ENCODE results near the gene GCC1.

The GCC1 gene

DNA sequence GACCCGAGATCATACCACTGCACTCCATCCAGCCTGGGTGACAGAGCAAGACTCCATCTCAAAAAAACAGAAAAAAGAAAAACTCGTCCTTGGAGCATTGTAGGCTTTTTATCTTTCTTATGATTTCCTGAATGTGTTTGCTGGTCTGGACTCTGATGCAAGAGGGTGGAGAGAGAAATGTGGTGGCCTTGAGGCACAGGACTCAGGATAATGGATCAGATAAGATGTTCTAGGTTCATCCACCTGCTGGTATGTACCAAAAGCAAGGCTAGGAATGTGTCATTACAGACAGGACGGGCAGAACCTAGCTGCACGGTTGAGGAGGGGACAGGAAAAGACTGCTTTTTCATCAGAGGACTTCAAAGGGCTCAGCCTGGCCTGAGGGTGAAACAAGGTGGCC lies 33.5 kb downstream of the GCC1 start:
- no peaks in the 10 kb centered on the region for H3K36me3 ChIP-seq (ENCODE audit: insufficient read depth, low read length)
- H4K20me1 ChIP-seq (ENCODE audit: insufficient read depth, low read length, poor library complexity, severe bottlenecking) = no peaks in the 10 kb centered on the region
- no peaks in the 10 kb centered on the region for H3K4me1 ChIP-seq (ENCODE audit: insufficient read depth, low read length, poor library complexity, severe bottlenecking)
- H3K4me3 ChIP-seq (ENCODE audit: low read length, poor library complexity, severe bottlenecking) = no peak overlapping the region
- no peaks in the 10 kb centered on the region for H3K9me2 ChIP-seq (replicated peaks; ENCODE audit: low read depth, low read length)
- H3K79me2 ChIP-seq (ENCODE audit: insufficient read depth, low read length) = no peaks in the 10 kb centered on the region
- no peaks in the 10 kb centered on the region for H3K27me3 ChIP-seq (ENCODE audit: insufficient read depth, low read length, poor library complexity, severe bottlenecking)
- no peak overlapping the region for H3K4me2 ChIP-seq (ENCODE audit: low read depth, low read length, poor library complexity, severe bottlenecking)
- H3K9me3 ChIP-seq (ENCODE audit: insufficient read depth, low read depth, low read length) = no peaks in the 10 kb centered on the region
- no peaks in the 10 kb centered on the region for H3F3A ChIP-seq (ENCODE audit: low read depth)
- H3K9ac ChIP-seq (ENCODE audit: low read depth, low read length, poor library complexity, severe bottlenecking) = no peak overlapping the region
- TF ChIP-seq, protein P1, sequence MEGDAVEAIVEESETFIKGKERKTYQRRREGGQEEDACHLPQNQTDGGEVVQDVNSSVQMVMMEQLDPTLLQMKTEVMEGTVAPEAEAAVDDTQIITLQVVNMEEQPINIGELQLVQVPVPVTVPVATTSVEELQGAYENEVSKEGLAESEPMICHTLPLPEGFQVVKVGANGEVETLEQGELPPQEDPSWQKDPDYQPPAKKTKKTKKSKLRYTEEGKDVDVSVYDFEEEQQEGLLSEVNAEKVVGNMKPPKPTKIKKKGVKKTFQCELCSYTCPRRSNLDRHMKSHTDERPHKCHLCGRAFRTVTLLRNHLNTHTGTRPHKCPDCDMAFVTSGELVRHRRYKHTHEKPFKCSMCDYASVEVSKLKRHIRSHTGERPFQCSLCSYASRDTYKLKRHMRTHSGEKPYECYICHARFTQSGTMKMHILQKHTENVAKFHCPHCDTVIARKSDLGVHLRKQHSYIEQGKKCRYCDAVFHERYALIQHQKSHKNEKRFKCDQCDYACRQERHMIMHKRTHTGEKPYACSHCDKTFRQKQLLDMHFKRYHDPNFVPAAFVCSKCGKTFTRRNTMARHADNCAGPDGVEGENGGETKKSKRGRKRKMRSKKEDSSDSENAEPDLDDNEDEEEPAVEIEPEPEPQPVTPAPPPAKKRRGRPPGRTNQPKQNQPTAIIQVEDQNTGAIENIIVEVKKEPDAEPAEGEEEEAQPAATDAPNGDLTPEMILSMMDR (conservative IDR thresholded peaks at IDR 0.05; ENCODE audit: low read length) = no peak
- TF ChIP-seq EZH2phosphoT487 (IDR thresholded peaks at IDR 0.05; ENCODE audit: borderline replicate concordance) = no peak
- no peak overlapping the region for H2AFZ ChIP-seq (ENCODE audit: low read length)

DNA sequence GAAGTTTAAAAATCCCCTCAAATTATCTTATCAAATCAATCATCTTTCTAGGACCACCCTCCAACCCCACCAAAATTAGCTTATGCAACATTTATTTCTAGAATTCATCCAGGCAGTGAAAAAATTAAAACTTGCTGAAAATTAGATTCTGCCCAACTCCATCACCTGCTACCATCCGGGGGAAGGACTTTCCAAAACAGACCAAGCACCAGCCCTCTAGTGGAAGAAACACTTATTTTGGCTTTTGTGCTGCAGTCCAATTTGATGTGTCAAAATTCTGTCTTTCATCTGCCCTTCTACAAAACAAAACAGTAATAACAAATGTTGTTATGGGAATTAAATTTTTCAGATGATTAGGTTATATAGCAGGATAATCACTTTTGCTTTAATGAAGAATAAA lies 35.1 kb downstream of the GCC1 start:
- Histone ChIP-seq H3K79me2 (ENCODE audit: insufficient read depth, low read length) (no peaks in the 10 kb centered on the region), H3K4me1 (ENCODE audit: insufficient read depth, low read length, poor library complexity, severe bottlenecking) (no peaks in the 10 kb centered on the region), H3K9me3 (ENCODE audit: insufficient read depth, low read depth, low read length) (no peaks in the 10 kb centered on the region; the same call in 1 of the 2 replicates), H3K9me2 (replicated peaks; ENCODE audit: low read depth, low read length) (no peaks in the 10 kb centered on the region), H3F3A (ENCODE audit: low read depth) (no peaks in the 10 kb centered on the region), H4K20me1 (ENCODE audit: insufficient read depth, low read length, poor library complexity, severe bottlenecking) (no peaks in the 10 kb centered on the region), H2AFZ (ENCODE audit: low read length) (no peak overlapping the region), H3K36me3 (ENCODE audit: insufficient read depth, low read length) (no peaks in the 10 kb centered on the region), H3K4me2 (ENCODE audit: low read depth, low read length, poor library complexity, severe bottlenecking) (no peak overlapping the region), H3K4me3 (ENCODE audit: low read length, poor library complexity, severe bottlenecking) (no peak overlapping the region), H3K9ac (ENCODE audit: low read depth, low read length, poor library complexity, severe bottlenecking) (no peak overlapping the region), H3K27me3 (ENCODE audit: insufficient read depth, low read length, poor library complexity, severe bottlenecking) (no peaks in the 10 kb centered on the region)
- TF ChIP-seq, protein P1 (conservative IDR thresholded peaks at IDR 0.05; ENCODE audit: low read length) = peak; percentile 30; the same call in 1 of the 2 replicates
- TF ChIP-seq EZH2phosphoT487 (IDR thresholded peaks at IDR 0.05; ENCODE audit: borderline replicate concordance) = no peak

DNA sequence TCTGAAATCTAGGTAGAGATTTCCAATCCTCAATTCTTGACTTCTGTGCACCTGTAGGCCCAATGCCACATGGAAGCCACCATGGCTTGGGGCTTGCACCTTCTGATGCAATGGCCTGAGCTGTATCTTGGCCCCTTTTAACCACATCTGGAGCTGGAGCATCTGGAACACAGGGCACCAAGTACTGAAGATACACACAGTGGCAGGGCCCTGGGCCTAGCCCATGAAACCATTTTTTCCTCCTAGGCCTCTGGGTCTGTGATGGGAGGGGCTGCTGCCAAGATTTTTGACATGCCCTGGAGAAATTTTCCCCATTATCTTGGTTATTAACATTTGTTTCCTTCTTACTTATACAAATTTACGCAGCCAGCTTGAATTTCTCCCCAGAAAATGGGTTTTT lies 39.1 kb downstream of the GCC1 start:
- H3K4me1 ChIP-seq (ENCODE audit: insufficient read depth, low read length, poor library complexity, severe bottlenecking) = no peaks in the 10 kb centered on the region
- H2AFZ ChIP-seq (ENCODE audit: low read length) = no peak overlapping the region
- TF ChIP-seq, protein P1 (conservative IDR thresholded peaks at IDR 0.05; ENCODE audit: low read length) = no peak
- TF ChIP-seq EZH2phosphoT487 (IDR thresholded peaks at IDR 0.05; ENCODE audit: borderline replicate concordance) = no peak
- H3K36me3 ChIP-seq (ENCODE audit: insufficient read depth, low read length) = no peaks in the 10 kb centered on the region
- H3K9ac ChIP-seq (ENCODE audit: low read depth, low read length, poor library complexity, severe bottlenecking) = no peak overlapping the region
- H3K4me3 ChIP-seq (ENCODE audit: low read length, poor library complexity, severe bottlenecking) = no peak overlapping the region
- no peaks in the 10 kb centered on the region; the same call in 1 of the 2 replicates for H3K9me3 ChIP-seq (ENCODE audit: insufficient read depth, low read depth, low read length)
- no peaks in the 10 kb centered on the region for H4K20me1 ChIP-seq (ENCODE audit: insufficient read depth, low read length, poor library complexity, severe bottlenecking)
- H3K79me2 ChIP-seq (ENCODE audit: insufficient read depth, low read length) = no peaks in the 10 kb centered on the region
- H3K9me2 ChIP-seq (replicated peaks; ENCODE audit: low read depth, low read length) = no peaks in the 10 kb centered on the region
- no peak overlapping the region for H3K4me2 ChIP-seq (ENCODE audit: low read depth, low read length, poor library complexity, severe bottlenecking)
- no peaks in the 10 kb centered on the region for H3K27me3 ChIP-seq (ENCODE audit: insufficient read depth, low read length, poor library complexity, severe bottlenecking)
- H3F3A ChIP-seq (ENCODE audit: low read depth) = no peaks in the 10 kb centered on the region
